Posterior cingulate gyrus (tissue), 11 donors: ENCODE results near the gene CDH11.

Source experiments
- DNase-seq, 10 donors: peaks; one replicate each; pipeline versions ENCODE4 v3.0.0 to v3.0.0-alpha.2; 2020 to 2021; ENCODE audit warnings: mixed read lengths in 3 of 10
- intact Hi-C: fragments of 100-400 bp; cut with DNase I; formaldehyde crosslinking; loops from one replicate; pipeline ENCODE4 v1.15.1; 2023

Gene CDH11

GRCh38 chr16:65075877-65076276, 46.0 kb downstream of the CDH11 start:
- intact Hi-C loops, result no loop called here
- DNase-seq, result peak in 1 of 10 donors; percentile 57

- peak; percentile 51 to 95 (median 68) for DNase-seq
- intact Hi-C loops, result loop anchor here (5.0 kb wide), 1 partner anchor 46 kb away; no protein-coding TSS in a partner anchor
Observed at GRCh38 chr16:65071433-65072311, 50.2 kb downstream of the CDH11 start.

DNA sequence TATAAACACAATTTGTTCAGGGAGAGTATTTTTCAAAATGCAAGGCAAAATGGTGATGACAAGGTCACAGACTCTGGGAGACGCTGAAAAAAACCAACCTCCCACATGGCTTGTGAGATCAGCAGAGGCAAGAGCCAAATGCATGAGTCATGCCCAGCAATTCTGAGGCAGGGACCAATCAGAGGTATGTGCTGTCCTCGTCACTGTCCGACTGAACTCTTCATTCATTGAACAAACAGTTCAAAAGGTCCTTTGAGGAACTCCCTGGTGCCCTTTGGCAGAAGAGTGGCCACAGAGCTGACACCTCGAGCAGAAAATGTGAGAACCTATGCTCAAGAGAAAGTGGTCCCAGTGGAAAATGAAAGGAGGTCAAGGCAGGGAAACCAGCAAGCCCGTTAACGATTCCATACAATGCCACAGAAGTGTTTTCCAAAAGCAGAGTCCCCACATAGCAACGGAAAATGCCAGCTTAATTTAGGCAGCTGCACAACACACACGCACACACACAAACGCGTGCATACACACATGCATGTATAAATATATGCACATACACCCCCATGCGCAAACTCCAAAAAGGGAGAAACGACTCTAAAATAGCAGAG, 50.9 kb downstream of the CDH11 start:
- peak; percentile 51 to 97 (median 77) for DNase-seq
- intact Hi-C loops, result loop anchor here (5.0 kb wide), 1 partner anchor 46 kb away; no protein-coding TSS in a partner anchor

DNA sequence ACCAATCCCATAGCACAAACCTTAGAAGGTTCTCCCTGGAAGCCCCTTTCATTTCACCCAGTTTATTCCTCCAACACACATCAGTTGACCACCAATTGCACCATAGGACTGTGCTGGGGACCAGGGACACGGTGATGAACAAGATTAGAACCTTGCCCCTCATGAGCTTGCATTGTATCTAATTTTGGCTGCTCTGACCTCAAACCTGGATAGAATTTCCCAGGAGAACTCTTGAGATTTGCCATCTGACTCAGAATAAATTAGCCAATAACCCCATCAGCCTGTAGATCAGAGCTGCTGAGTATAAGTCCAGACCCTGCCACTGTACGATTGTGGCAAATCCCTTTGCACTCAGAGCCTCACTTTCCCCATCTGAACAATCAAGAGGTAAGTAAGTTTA, 52.1 kb downstream of the CDH11 start:
- intact Hi-C loops, result loop anchor here (5.0 kb wide), 1 partner anchor 48 kb away; no protein-coding TSS in a partner anchor
- no peak for DNase-seq

- intact Hi-C loops, result no loop called here
- no peak for DNase-seq
Observed at GRCh38 chr16:65069065-65069464, 52.8 kb downstream of the CDH11 start.

- intact Hi-C loops, result no loop called here
Observed at GRCh38 chr16:65068151-65068740, 53.6 kb downstream of the CDH11 start.

GRCh38 chr16:65066651-65067050, 55.2 kb downstream of the CDH11 start:
- intact Hi-C loops, result no loop called here
- DNase-seq, result no peak

More at GRCh38 chr16:65068151-65068740, 53.6 kb downstream of the CDH11 start:
- no peak for DNase-seq

DNA sequence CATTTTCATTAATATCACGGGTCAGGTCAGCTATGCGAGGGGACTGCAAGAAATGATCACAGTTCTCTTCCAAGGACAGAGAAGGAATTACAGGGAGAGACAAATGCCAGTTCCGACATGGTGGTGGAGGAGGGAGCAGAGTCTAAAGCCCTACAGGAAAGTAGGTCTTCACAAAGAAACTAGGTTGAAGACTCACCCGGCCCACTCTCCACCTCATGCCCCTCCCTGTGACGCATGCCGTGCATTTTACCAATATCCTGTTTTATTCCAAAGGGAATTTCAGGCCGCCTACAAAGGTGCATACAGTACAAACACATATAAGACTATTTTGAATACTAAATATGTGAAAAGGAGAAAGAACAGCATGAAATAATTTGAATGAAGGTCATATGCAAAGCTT, 56.8 kb downstream of the CDH11 start:
- intact Hi-C loops, result no loop called here
- DNase-seq, result no peak

DNA sequence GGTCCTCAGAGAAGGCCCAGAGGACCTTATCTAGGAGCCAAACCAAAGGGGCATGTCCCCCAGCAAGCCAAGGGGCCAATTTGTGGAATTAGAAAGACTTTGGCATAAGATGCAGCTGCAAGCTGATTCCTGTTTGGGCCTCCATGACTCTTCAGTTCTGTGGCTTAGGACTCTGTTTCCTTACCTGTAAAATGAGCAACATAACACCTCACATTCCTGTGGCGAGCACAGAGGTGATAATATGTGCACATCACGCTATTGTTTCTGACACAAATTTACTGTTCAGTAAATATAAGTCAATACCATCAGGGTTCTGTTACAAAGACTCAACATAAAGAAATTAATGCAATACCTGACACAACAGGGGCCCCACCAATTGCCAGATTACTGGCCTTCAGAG, 57.7 kb downstream of the CDH11 start:
- intact Hi-C loops, result no loop called here
- no peak for DNase-seq

GRCh38 chr16:65062736-65063583, 58.9 kb downstream of the CDH11 start:
- intact Hi-C loops, result no loop called here
- peak in 2 of 10 donors; percentile 27 to 38 for DNase-seq

GRCh38 chr16:65061935-65062518, 59.8 kb downstream of the CDH11 start:
- intact Hi-C loops, result no loop called here
- DNase-seq, result no peak

DNA sequence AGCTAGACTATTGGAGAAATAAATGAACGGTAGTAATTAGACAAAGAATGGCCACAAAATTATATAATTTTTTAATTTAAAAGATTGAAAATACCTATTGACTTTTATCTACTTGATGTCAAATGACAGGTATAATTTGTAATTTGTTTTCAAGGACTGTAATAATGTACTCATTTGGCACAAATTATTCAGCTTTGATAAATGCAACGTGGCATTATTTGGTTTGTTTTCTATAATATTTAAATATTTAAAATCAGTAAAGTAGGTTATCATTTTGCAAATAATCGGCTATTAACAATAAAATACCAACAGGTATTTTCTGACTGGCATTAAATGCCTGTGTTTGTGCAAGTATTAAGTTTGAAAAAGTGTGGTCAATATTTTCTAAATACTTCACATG, 60.6 kb downstream of the CDH11 start:
- DNase-seq, result no peak
- intact Hi-C loops, result no loop called here

DNA sequence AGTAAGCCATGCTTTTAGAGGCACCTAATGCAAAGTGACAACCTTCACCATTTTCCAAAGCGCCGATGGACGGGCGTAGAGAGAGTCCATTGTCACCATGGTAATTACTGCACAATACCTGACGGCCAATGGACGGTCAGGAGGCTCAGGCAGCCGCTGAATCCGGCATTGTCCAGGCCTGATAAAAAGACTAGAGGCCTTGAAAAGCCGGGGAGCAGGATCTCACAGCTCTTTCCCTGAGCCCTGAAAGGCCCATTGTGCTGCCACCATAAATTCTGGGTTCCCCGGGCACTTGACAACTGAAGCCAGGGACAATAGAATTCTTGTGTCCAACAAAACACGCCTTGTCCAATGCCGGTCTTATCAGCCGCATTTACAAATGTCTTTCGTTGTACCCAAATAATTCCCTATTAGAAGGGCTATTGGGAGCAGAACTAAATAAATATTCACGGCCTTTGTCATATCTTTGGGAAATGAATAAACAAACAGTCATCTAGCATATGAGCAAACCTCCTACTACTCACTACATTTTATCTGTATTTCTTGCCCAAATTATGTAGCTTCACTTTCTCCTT, 62.4 kb downstream of the CDH11 start:
- intact Hi-C loops, result no loop called here
- peak; percentile 44 to 97 (median 82) for DNase-seq

- no peak for DNase-seq
- intact Hi-C loops, result no loop called here
Observed at GRCh38 chr16:65057184-65057583, 64.7 kb downstream of the CDH11 start.

DNA sequence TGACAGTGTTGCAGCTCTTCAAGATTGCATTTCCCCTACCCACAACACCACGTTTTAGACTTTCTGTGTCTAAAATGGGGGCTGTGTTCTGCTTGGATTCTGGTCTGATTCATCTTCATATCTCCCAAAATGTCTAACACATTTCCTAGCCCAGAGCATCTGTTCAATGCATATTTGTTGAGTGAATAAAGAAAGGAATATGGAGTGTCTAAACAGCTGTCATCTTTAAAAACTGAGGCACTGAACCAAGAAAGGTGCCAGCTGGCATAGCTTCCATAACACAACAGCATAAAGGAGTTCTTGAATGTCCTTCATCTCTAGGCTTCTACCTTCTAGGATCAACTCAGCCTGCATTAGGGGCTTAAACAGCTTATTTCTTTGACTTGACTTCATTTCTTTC, 67.4 kb downstream of the CDH11 start:
- DNase-seq, result peak in 1 of 10 donors; percentile 15
- intact Hi-C loops, result no loop called here

DNA sequence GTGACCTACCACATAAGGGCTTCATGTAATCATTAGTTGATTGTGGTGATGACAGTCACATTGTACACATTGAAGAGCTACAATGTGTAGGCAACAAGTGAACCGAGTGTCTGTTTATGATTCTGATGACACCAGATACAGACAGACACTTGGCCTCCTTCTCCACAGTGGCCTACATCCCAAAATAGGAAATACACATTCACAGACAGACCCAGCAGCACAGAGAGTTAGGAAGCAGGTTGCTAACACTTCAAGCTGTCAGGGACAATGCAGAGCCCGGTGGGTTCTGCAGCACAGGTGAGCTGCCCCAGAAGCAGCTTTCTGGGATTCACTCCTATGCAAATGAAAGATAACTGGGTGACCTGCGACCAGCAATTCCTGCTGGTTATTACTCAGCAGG, 72.2 kb downstream of the CDH11 start:
- intact Hi-C loops, result no loop called here
- DNase-seq, result no peak

- intact Hi-C loops, result no loop called here
- no peak for DNase-seq
Observed at GRCh38 chr16:65045961-65046360, 75.9 kb downstream of the CDH11 start.

DNA sequence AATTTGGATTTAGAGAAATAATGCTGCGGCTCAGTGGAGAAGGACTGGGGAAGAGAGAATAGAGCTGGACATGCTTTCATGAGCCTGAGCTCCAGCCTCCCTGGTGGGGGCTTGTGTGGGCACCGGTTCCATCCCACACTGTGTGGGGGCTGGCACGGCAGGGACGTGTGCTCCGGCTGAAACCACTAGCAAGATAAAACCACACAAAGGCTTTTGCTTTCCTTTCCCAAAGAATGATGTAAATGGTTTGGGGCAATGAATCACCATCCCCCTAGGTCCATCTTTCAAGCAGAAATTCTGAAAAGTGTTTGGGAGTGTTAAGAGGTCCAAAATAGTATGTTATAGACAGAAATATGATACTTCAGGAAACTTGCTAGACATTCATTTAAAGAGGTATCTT, 77.0 kb downstream of the CDH11 start:
- intact Hi-C loops, result no loop called here
- peak in 1 of 10 donors; percentile 81 for DNase-seq

- no peak for DNase-seq
- intact Hi-C loops, result no loop called here
Observed at GRCh38 chr16:65044026-65044425, 77.8 kb downstream of the CDH11 start.
